Ovary (tissue), 9 donors: ENCODE measurements around the gene TBC1D5. TPM values are rescaled to one million over a fixed set of nuclear protein-coding genes. Genes with fewer than 3 reads are reported as not detected.

Experiments
- DNase-seq, 5 donors: peaks; one replicate each; pipeline ENCODE4 v3.0.0-alpha.2; 2019 to 2020
- H3K27ac ChIP-seq, 2 donors: fragments of 200-600 bp; one replicate each; pipeline versions ENCODE4 v1.5.1 to v1.8.0; 2019 to 2022
- H3K27me3 ChIP-seq: fragments of 200-600 bp; one replicate; pipeline ENCODE4 v1.8.0; 2022
- H3K36me3 ChIP-seq: fragments of 200-600 bp; sonication (generic); one replicate; pipeline ENCODE4 v1.5.1; 2019
- H3K4me1 ChIP-seq: one replicate; pipeline ENCODE4 v1.8.1; 2013; ENCODE audit warnings: mild to moderate bottlenecking, moderate library complexity; ENCODE audit not compliant: insufficient read depth
- H3K4me3 ChIP-seq: fragments of 200-600 bp; sonication (generic); one replicate; pipeline ENCODE4 v1.5.1; 2017
- H3K9me3 ChIP-seq, 2 donors: fragments of 200-600 bp in 1 of 2; sonication (generic) in 1 of 2; one replicate each; pipeline versions ENCODE4 v1.5.1 to v1.8.1; 2013 to 2019; ENCODE audit warnings: mild to moderate bottlenecking in 1 of 2, moderate library complexity in 1 of 2
- EP300 ChIP-seq: sonication (generic); formaldehyde crosslinking; IDR thresholded peaks from one replicate; pipeline ENCODE4 v1.6.1; 2017; ENCODE audit warnings: antibody characterized with exemption
- POLR2A ChIP-seq: fragments of 450-650 bp; IDR thresholded peaks from one replicate; pipeline ENCODE4 v1.6.1; 2017; ENCODE audit warnings: antibody characterized with exemption, mild to moderate bottlenecking, moderate library complexity
- WGBS, 3 donors: extraction: QIAGEN DNeasy Blood & Tissue Kit in 1 of 3; methylation state at CpG; one replicate each; pipeline versions ENCODE4 v1.1.5 to v1.1.7; 2013 to 2017; 5-methylcytosine and 5-hydroxymethylcytosine counted together
- intact Hi-C, 4 donors: fragments of 100-400 bp; cut with DNase I; formaldehyde crosslinking; loops; one replicate each; pipeline versions ENCODE4 v1.11.0 to v1.15.1; 2022 to 2023
- polyA plus RNA-seq, 2 donors: library from polyadenylated mRNA; stranded (reverse); fragments of 200-250 nt in 1 of 2; fragments of 350-450 nt in 1 of 2; fragmentation: Illumina TruSeq in 1 of 2; extraction: RNeasy Lipid Tissue Mini Kit (QIAGEN cat#74804) in 1 of 2; gene quantifications; one replicate each; pipeline ENCODE4 v1.2.3, GENCODE V29; 2013 to 2014
- total RNA-seq, 7 donors: library from RNA; depleted of rRNA in 2 of 7; stranded (reverse); fragments of >200 nt in 2 of 7; fragmentation: NEBNext Ultra II Directional in 3 of 7; extraction: Animal tissue kit (Norgen Biotek cat#: 25700) in 3 of 7; gene quantifications; one replicate each; pipeline versions ENCODE4 v1.1.0 to v1.2.4, GENCODE V29; 2016 to 2023
- TF ChIP-seq, protein P1 (sequence below), 3 donors: fragments of 450-650 bp in 2 of 3; fragments of 200-600 bp in 1 of 3; IDR thresholded peaks; one replicate each; pipeline versions ENCODE4 v1.5.1 to v1.8.0; 2016 to 2022; ENCODE audit warnings: antibody characterized with exemption in 3 of 3, mild to moderate bottlenecking in 1 of 3
- donor health status: DM: no; HTN: no; CAD: no; lungs with moderate emphysema.
- donor health status: DM: no; HTN: no; CAD: no.
- donor health status: Bipolar disorder and iron deficiency.
- donor health status: DM: yes; HTN: yes; CAD: no.
- donor health status: DM: no; HTN: no; CAD: no.
- donor health status: DM: yes; HTN: yes; CAD: no.

TBC1D5 gene
- total and polyA plus RNA-seq, 9 donors, result 20.7 to 73.5 (median 61.0) TPM

DNA sequence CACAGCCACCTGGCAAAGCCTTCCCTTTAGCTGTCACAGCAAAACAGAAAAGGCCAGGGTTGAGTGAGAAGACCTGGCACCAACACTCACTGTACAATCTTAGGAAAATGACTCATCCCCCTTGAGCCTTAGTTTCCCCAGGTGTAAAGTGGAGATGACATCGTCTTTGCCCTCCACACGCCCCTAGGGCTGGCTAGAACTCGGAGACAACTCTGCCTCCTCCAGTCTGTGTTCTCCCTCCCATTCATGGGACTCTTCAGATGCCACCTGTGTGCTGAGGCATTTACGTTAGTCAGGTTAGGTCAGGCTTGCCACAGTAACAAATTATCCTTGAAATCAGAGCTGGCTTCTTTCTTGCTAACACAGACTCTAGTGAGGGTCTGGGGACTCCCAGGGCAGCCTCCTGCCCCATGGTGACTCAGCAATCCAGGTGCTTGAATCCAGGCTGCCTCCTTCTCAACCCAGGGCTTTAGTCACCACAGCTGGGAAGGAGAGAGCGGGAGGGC, 605.1 kb downstream of the TBC1D5 start:
- H3K4me1 ChIP-seq, result no peaks in the 10 kb centered on the region
- intact Hi-C loops, result no loop called here

DNA sequence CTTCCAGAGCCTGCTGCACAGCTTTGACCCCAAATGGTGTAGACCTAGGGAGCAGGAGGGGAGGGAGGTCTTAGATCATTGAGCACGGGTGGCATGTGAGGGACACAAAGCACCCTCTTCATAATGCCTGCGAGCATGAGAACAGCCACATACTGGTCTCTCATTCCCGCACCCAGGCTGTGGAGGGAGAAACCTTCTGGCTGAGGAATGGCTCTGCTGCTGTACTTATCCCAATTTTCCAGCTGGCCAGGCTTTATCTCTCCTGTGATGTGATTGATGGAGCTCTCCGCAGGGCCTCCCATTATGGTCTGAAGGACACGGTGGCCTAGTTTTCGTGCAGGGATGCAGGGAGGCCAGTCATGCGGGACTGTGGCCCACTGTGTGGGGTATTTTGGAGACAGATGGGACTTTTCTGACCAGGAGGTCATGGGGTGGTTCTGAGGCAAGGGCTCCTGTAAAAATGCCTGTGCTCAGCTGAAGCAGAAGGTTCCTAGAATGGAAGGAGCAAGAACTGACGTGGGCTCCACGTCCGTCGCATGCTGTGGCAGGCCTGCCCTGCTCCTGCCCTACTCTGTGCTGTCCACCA, 606.2 kb downstream of the TBC1D5 start:
- Histone ChIP-seq H3K4me3 (no peak overlapping the region), H3K4me1 (no peaks in the 10 kb centered on the region), H3K27ac (no peak overlapping the region), H3K36me3 (no peaks in the 10 kb centered on the region), H3K9me3 (no peaks in the 10 kb centered on the region), H3K27me3 (no peaks in the 10 kb centered on the region)
- DNase-seq, result peak; percentile 48 to 66 (median 61)
- TF ChIP-seq EP300 (no peak), POLR2A (no peak)
- TF ChIP-seq, protein P1, sequence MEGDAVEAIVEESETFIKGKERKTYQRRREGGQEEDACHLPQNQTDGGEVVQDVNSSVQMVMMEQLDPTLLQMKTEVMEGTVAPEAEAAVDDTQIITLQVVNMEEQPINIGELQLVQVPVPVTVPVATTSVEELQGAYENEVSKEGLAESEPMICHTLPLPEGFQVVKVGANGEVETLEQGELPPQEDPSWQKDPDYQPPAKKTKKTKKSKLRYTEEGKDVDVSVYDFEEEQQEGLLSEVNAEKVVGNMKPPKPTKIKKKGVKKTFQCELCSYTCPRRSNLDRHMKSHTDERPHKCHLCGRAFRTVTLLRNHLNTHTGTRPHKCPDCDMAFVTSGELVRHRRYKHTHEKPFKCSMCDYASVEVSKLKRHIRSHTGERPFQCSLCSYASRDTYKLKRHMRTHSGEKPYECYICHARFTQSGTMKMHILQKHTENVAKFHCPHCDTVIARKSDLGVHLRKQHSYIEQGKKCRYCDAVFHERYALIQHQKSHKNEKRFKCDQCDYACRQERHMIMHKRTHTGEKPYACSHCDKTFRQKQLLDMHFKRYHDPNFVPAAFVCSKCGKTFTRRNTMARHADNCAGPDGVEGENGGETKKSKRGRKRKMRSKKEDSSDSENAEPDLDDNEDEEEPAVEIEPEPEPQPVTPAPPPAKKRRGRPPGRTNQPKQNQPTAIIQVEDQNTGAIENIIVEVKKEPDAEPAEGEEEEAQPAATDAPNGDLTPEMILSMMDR (IDR thresholded peaks at IDR 0.05), result no peak
- WGBS, 3 donors, result 29 to 36% (median 30%) methylated on average over 11 of the region's 11 CpGs
- intact Hi-C loops, result no loop called here

More for the DNA sequence above, 605.1 kb downstream of the TBC1D5 start:
- 94 to 97% (median 96%) methylated on average over 5 of the region's 5 CpGs for WGBS, 3 donors
- Histone ChIP-seq H3K27me3 (no peaks in the 10 kb centered on the region), H3K4me3 (no peak overlapping the region), H3K9me3 (no peaks in the 10 kb centered on the region), H3K27ac (no peak overlapping the region), H3K36me3 (no peaks in the 10 kb centered on the region)
- TF ChIP-seq, protein P1 (IDR thresholded peaks at IDR 0.05), result no peak
- TF ChIP-seq EP300 (no peak), POLR2A (no peak)
- no peak for DNase-seq

DNA sequence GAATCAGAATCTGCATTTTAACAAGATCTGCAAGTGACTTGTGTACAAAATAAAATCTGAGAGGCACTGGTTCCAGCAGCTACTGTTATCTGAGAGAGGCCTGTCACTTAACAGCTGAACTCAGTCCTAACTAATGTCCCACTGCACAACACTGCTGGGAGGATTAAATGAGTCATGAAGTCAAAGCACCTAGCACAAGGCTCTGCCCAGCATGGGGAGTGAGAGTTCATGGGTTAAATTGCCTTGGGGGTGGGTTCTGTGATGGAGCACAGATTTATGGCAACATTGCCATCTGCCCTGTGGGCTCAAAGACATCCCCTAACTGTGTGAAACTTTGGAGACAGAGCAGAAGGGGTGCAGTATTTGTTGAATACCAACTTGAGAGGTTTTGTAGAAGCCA, 606.7 kb downstream of the TBC1D5 start:
- Histone ChIP-seq H3K9me3 (no peaks in the 10 kb centered on the region), H3K27me3 (no peaks in the 10 kb centered on the region), H3K4me1 (no peaks in the 10 kb centered on the region), H3K4me3 (no peak overlapping the region), H3K27ac (no peak overlapping the region), H3K36me3 (no peaks in the 10 kb centered on the region)
- no peak for DNase-seq
- intact Hi-C loops, result no loop called here
- no peak for TF ChIP-seq POLR2A
- TF ChIP-seq, protein P1 (IDR thresholded peaks at IDR 0.05), result no peak
- TF ChIP-seq EP300, result no peak

DNA sequence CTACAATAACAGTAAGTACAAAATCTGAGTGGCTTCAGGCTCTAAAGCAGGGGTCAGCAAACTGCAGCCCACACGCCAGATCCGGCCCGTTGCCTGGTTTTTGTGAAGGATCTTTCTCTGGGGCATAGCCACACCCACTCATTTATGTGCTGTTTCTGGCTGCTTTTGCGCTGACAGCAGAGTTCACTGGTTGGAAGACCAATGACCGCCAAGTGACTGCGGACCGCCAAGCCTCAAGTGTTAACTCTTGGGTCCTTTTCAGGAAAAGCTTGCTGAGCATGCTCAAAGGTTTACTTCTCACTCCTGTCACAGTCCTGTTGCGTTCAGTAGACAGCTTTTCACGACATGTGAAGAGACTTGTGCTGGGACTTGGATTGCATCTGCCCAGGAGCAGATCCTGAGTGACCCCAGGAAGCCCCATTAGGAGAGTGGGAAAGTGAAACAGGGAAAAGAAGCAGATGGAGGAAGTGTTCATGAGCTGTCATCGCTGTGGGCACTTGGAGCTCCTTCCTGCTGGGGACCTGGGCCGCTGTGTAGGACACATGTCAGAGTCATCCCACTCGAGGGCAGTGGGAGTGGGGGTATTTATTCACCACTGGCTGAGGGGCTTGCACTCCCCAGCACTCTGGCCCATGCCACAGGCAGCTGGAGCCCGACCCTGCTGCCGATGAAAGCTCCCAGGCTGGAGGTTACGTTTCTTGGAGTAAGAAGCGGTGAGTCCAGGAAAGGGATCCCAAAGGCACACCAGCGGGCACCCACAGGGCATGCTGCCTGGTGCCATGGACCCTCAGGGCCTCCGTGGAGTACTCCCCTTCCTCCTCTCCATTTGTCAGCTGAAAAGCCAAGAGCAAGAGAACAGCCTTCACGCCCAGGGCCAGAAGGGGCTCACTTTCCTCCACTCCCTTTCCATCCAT, 608.5 kb downstream of the TBC1D5 start:
- no peaks in the 10 kb centered on the region for H3K9me3 ChIP-seq
- no peak overlapping the region for H3K4me3 ChIP-seq
- 91 to 95% (median 94%) methylated on average over 19 of the region's 19 CpGs for WGBS, 3 donors
- TF ChIP-seq, protein P1 (IDR thresholded peaks at IDR 0.05), result no peak
- no peak for TF ChIP-seq POLR2A
- TF ChIP-seq EP300, result no peak
- DNase-seq, result no peak
- intact Hi-C loops, result no loop called here
- no peak overlapping the region for H3K27ac ChIP-seq
- H3K36me3 ChIP-seq, result no peaks in the 10 kb centered on the region
- no peaks in the 10 kb centered on the region for H3K27me3 ChIP-seq
- no peaks in the 10 kb centered on the region for H3K4me1 ChIP-seq
